Endothelial cell of umbilical vein (primary cell): ENCODE measurements around the gene KIAA0408. TPM values are rescaled to one million over a fixed set of nuclear protein-coding genes. Genes with fewer than 3 reads are reported as not detected.

ENCODE experiments used
- BruUV-seq: library from RNA; stranded (reverse); fragments of 400-500 nt; replicated peaks from 2 replicates; lab custom pipeline; 2021; lab: Mats Ljungman, UMichigan
- CTCF ChIA-PET: fragments of 300-600, 350-600 bp; sonication (Branson Sonifier 250); formaldehyde crosslinking; loops from one replicate; lab custom pipeline; 2021; ENCODE audit warnings: antibody characterized with exemption, inconsistent platforms; lab: Charles Lee
- POLR2A ChIA-PET: fragments of 300-600, 350-600 bp; sonication (Branson Sonifier 250); formaldehyde crosslinking; loops from one replicate; lab custom pipeline; 2021; ENCODE audit warnings: antibody characterized with exemption, inconsistent platforms; lab: Charles Lee
- DNase-seq: peaks from one replicate; pipeline ENCODE4 v3.0.0-alpha.2; 2011; ENCODE audit warnings: low read depth, low spot score
- FAIRE-seq: peaks from 2 replicates; lab custom pipeline; 2011; peaks lifted over from hg19 to GRCh38; lab: Jason Lieb, UNC
- H2AFZ ChIP-seq: 2 replicates; pipeline ENCODE4 v1.6.0; 2012; ENCODE audit warnings: low read depth, low read length, control low read depth, inconsistent platforms
- H3K27ac ChIP-seq: 2 replicates; pipeline ENCODE4 v1.5.1; 2011; ENCODE audit warnings: low read depth, mild to moderate bottlenecking, control low read depth, low read length, moderate library complexity; ENCODE audit not compliant: insufficient read depth
- H3K27me3 ChIP-seq, 2 experiments: 2 replicates each; pipeline versions ENCODE4 v1.6.0 to v1.6.1; 2011; ENCODE audit warnings: low read length in 2 of 2, mixed read lengths in 1 of 2; ENCODE audit not compliant: control insufficient read depth in 2 of 2, insufficient read depth in 2 of 2
- H3K36me3 ChIP-seq, 2 experiments: 2 replicates in 1 of 2; 3 replicates in 1 of 2; pipeline ENCODE4 v1.5.1; 2011; ENCODE audit warnings: low read length in 2 of 2, mild to moderate bottlenecking in 1 of 2, moderate library complexity in 1 of 2; ENCODE audit not compliant: control insufficient read depth in 2 of 2, insufficient read depth in 2 of 2; ENCODE audit errors: extremely low read depth in 1 of 2
- H3K4me1 ChIP-seq: 3 replicates; pipeline ENCODE4 v1.5.1; 2011; ENCODE audit warnings: mild to moderate bottlenecking, low read length; ENCODE audit not compliant: control insufficient read depth, insufficient read depth; ENCODE audit errors: extremely low read depth
- H3K4me2 ChIP-seq: 2 replicates; pipeline ENCODE4 v1.6.1; 2011; ENCODE audit warnings: low read length, control low read depth, mixed read lengths; ENCODE audit not compliant: insufficient read depth
- H3K4me3 ChIP-seq, 3 experiments: fragments of 200-600 bp in 1 of 3; sonication (generic), shearing (Covaris generic) in 1 of 3; replicated peaks in 1 of 3; 2 replicates each; pipeline ENCODE4 v1.5.1; 2011 to 2016; ENCODE audit warnings: control low read depth in 3 of 3, low read length in 3 of 3, mild to moderate bottlenecking in 2 of 3, inconsistent platforms in 1 of 3, low read depth in 1 of 3, moderate library complexity in 1 of 3; ENCODE audit not compliant: insufficient read depth in 1 of 3
- H3K79me2 ChIP-seq: 2 replicates; pipeline ENCODE4 v1.6.0; 2012; ENCODE audit warnings: low read length, inconsistent platforms; ENCODE audit not compliant: control insufficient read depth, insufficient read depth
- H3K9ac ChIP-seq: replicated peaks from 2 replicates; pipeline ENCODE3; 2011; ENCODE audit warnings: low read length, control low read depth; ENCODE audit not compliant: insufficient read depth; ENCODE audit errors: extremely low read depth
- H3K9me1 ChIP-seq: replicated peaks from 3 replicates; pipeline ENCODE4 v1.6.0; 2011; ENCODE audit warnings: mild to moderate bottlenecking, low read length; ENCODE audit not compliant: control insufficient read depth, insufficient read depth; ENCODE audit errors: extremely low read depth
- H3K9me3 ChIP-seq: replicated peaks from 2 replicates; pipeline ENCODE4 v1.5.1; 2012; ENCODE audit warnings: low read length, inconsistent platforms; ENCODE audit not compliant: control insufficient read depth, insufficient read depth
- H4K20me1 ChIP-seq: replicated peaks from 2 replicates; pipeline ENCODE3; 2011; ENCODE audit warnings: mild to moderate bottlenecking, low read length; ENCODE audit not compliant: control insufficient read depth, insufficient read depth; ENCODE audit errors: extremely low read depth
- FOS ChIP-seq: IDR thresholded peaks from 2 replicates; pipeline ENCODE4 v1.6.1; 2011; ENCODE audit warnings: mild to moderate bottlenecking, low read length, moderate library complexity, borderline replicate concordance; ENCODE audit not compliant: insufficient read depth
- GATA2 ChIP-seq: IDR thresholded peaks from 2 replicates; pipeline ENCODE4 v1.7.0; 2011; ENCODE audit warnings: low read depth, mild to moderate bottlenecking, moderate library complexity, mixed read lengths, low read length; ENCODE audit not compliant: insufficient read length, insufficient read depth
- POLR2A ChIP-seq: IDR thresholded peaks from 2 replicates; pipeline ENCODE4 v1.6.1; 2012; ENCODE audit warnings: low read depth, mild to moderate bottlenecking, control low read depth, low read length
- dilution Hi-C: fragments of 300-500 bp; cut with MboI; formaldehyde crosslinking; loops from one replicate; pipeline ENCODE4 v1.15.0; 2019; ENCODE audit warnings: low sequenced_read_pairs; ENCODE audit not compliant: extremely low pct_ligation_motif_present
- intact Hi-C: fragments of 100-400 bp; cut with micrococcal nuclease; formaldehyde crosslinking; loops from one replicate; pipeline ENCODE4 v1.10.0; 2022
- polyA plus RNA-seq, 4 experiments: library from polyadenylated mRNA; depleted of rRNA in 3 of 4; stranded (reverse) in 3 of 4; unstranded in 1 of 4; fragments of >200 nt; gene quantifications; 2 replicates each; pipeline versions ENCODE4 v1.2.1 to v1.2.3, GENCODE V29; 2011 to 2012; ENCODE audit warnings: missing spikeins in 1 of 4
- total RNA-seq: library from RNA; stranded (reverse); gene quantifications from 2 replicates; pipeline ENCODE4 v1.2.3, GENCODE V29; 2021
- TF ChIP-seq, protein P1 (sequence below), 2 donors: IDR thresholded peaks; 1 replicate in 1 of 2; 2 replicates in 1 of 2; pipeline ENCODE4 v1.5.1; 2011; ENCODE audit warnings: low read length in 2 of 2, mild to moderate bottlenecking in 2 of 2, moderate library complexity in 2 of 2, control low read depth in 1 of 2, inconsistent platforms in 1 of 2, low read depth in 1 of 2; ENCODE audit not compliant: insufficient read depth in 1 of 2; ENCODE audit errors: extremely low read depth in 1 of 2
- TF ChIP-seq, protein P2 (sequence below): IDR thresholded peaks from 2 replicates; pipeline ENCODE4 v1.6.1; 2011; ENCODE audit not compliant: insufficient read depth, insufficient read length

Gene KIAA0408
- total and polyA plus RNA-seq, 2 donors (not counting 3 experiments of a cell fraction or from before 2014, with no cell fraction given), result not detected

DNA sequence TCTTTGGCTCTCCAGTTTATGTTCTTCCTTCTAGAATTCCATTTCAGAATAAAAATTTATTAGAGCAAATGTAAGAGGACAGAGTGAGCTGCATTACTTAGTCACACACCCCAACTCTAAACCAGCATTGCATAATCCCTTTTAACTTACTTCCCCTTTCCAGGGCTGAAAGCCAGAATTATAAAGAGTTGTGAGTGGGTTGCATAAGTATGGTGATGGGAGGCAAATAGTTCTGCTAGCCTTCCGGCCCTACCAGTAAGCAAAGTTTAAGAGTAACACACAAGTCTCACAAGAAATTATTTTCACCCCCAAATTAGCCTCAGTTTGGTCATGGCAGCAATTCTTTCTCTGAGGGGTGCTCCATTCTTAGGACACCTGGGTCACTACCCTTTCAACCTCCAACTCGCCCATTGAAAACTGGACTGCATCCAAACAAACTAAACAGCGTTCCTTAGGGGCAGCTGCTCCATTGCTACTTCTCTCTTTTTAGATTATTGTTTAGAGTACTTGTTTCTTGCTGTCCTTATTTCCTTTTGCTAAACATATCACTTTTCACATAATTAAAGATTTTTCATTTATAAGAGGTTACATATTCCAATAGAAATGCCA lies 1.6 kb downstream of the KIAA0408 start:
- peaks cover 0 to 7% of the 10 kb centered on the region in 2 experiments for H3K27me3 ChIP-seq
- no TSS peak for BruUV-seq
- dilution Hi-C loops (no loop called here), intact Hi-C loops (no loop called here)
- CTCF ChIA-PET, result no interaction called here
- TF ChIP-seq, protein P1, sequence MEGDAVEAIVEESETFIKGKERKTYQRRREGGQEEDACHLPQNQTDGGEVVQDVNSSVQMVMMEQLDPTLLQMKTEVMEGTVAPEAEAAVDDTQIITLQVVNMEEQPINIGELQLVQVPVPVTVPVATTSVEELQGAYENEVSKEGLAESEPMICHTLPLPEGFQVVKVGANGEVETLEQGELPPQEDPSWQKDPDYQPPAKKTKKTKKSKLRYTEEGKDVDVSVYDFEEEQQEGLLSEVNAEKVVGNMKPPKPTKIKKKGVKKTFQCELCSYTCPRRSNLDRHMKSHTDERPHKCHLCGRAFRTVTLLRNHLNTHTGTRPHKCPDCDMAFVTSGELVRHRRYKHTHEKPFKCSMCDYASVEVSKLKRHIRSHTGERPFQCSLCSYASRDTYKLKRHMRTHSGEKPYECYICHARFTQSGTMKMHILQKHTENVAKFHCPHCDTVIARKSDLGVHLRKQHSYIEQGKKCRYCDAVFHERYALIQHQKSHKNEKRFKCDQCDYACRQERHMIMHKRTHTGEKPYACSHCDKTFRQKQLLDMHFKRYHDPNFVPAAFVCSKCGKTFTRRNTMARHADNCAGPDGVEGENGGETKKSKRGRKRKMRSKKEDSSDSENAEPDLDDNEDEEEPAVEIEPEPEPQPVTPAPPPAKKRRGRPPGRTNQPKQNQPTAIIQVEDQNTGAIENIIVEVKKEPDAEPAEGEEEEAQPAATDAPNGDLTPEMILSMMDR (IDR thresholded peaks at IDR 0.05; ENCODE audit: extremely low read depth in 1 of 2, insufficient read depth in 1 of 2, low read depth in 1 of 2, low read length in 2 of 2), result no peak
- TF ChIP-seq, protein P2, sequence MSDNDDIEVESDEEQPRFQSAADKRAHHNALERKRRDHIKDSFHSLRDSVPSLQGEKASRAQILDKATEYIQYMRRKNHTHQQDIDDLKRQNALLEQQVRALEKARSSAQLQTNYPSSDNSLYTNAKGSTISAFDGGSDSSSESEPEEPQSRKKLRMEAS, result no peak
- no peak for TF ChIP-seq FOS
- no peaks in the 10 kb centered on the region for H3K9me3 ChIP-seq
- H3K27ac ChIP-seq, result no peak overlapping the region
- no peak overlapping the region for H2AFZ ChIP-seq
- no peak overlapping the region for H3K4me3 ChIP-seq
- H4K20me1 ChIP-seq, result no peaks in the 10 kb centered on the region
- POLR2A ChIA-PET, result no interaction called here
- FAIRE-seq (no peak), DNase-seq (no peak)
- no peaks in the 10 kb centered on the region for H3K79me2 ChIP-seq
- H3K9me1 ChIP-seq, result no peaks in the 10 kb centered on the region
- H3K36me3 ChIP-seq, result no peaks in the 10 kb centered on the region
- H3K4me1 ChIP-seq, result no peaks in the 10 kb centered on the region
- no peak overlapping the region for H3K4me2 ChIP-seq
- no peak overlapping the region for H3K9ac ChIP-seq

DNA sequence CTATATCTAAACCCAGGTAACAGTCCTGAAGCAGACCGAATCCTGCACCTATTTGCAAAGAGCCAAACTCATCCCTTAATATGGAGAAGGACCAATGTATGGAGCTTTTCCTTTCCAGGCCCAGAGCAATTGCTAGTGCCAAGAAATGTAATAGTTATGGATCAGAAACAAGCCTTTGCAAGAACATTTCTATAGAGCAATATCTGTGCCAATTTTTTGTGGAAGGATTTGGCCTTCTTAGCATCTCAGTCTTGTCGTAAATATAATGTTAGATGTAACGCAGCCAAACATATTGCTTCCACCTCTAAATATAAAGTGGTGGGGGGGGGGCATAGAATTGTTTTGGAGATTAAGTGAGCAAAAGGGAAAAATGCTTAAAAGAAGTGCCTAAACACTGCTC lies 2.7 kb downstream of the KIAA0408 start:
- H4K20me1 ChIP-seq, result no peaks in the 10 kb centered on the region
- no peak overlapping the region for H2AFZ ChIP-seq
- TF ChIP-seq, protein P2, result no peak
- TF ChIP-seq GATA2, result no peak
- TF ChIP-seq FOS, result no peak
- TF ChIP-seq POLR2A, result no peak
- H3K9me3 ChIP-seq, result no peaks in the 10 kb centered on the region
- POLR2A ChIA-PET, result no interaction called here
- no peak overlapping the region for H3K27ac ChIP-seq
- CTCF ChIA-PET, result no interaction called here
- no peaks in the 10 kb centered on the region for H3K36me3 ChIP-seq
- no peak overlapping the region for H3K4me2 ChIP-seq
- no peaks in the 10 kb centered on the region for H3K9me1 ChIP-seq
- FAIRE-seq, result no peak
- dilution Hi-C loops (no loop called here), intact Hi-C loops (no loop called here)
- no peaks in the 10 kb centered on the region for H3K4me1 ChIP-seq
- no peak overlapping the region for H3K9ac ChIP-seq
- H3K79me2 ChIP-seq, result no peaks in the 10 kb centered on the region
- H3K27me3 ChIP-seq, result peaks cover 0 to 7% of the 10 kb centered on the region in 2 experiments
- BruUV-seq, result no TSS peak
- no peak overlapping the region for H3K4me3 ChIP-seq
- no peak for DNase-seq
